Sigmoid colon (tissue), 3 donors: ENCODE results near the gene OR2V2.

Experiments
- CTCF ChIP-seq, 4 experiments: fragments of 450-650 bp in 3 of 4; fragments of 200-600 bp in 1 of 4; IDR thresholded peaks; one replicate each; pipeline ENCODE4 v1.5.1; 2016 to 2019; ENCODE audit warnings: antibody characterized with exemption in 4 of 4, mild to moderate bottlenecking in 3 of 4, moderate library complexity in 2 of 4
- POLR2A ChIP-seq, 2 donors: fragments of 450-650 bp; IDR thresholded peaks; one replicate each; pipeline ENCODE4 v1.6.1; 2016; ENCODE audit warnings: antibody characterized with exemption in 2 of 2, mild to moderate bottlenecking in 2 of 2, moderate library complexity in 2 of 2

GRCh38 chr5:181194489-181195248 lies 47.3 kb downstream of the OR2V2 start:
- TF ChIP-seq CTCF (IDR thresholded peaks at IDR 0.05) (no peak), POLR2A (IDR thresholded peaks at IDR 0.05) (no peak)
